Left lung (tissue), 10 donors: ENCODE data around the gene JMJD1C. TPM values are rescaled to one million over a fixed set of nuclear protein-coding genes. Genes with fewer than 3 reads are reported as not detected.

Experiments used
- ATAC-seq: fragments of 200-7000 bp; cut with Tn5 transposase; one replicate; pipeline ENCODE4 v1.9.1; 2020; ENCODE audit warnings: moderate library complexity
- DNase-seq, 4 donors: peaks; one replicate each; pipeline ENCODE4 v3.0.0-alpha.2; 2013 to 2020
- H3K27ac ChIP-seq, 2 donors: fragments of 200-600 bp; sonication (generic) in 1 of 2; one replicate each; pipeline versions ENCODE4 v1.5.0 to v1.8.0; 2020 to 2021
- H3K27me3 ChIP-seq, 2 donors: fragments of 200-600 bp; sonication (generic) in 1 of 2; one replicate each; pipeline versions ENCODE4 v1.5.0 to v1.8.0; 2020 to 2021
- H3K36me3 ChIP-seq, 2 donors: fragments of 200-600 bp; sonication (generic) in 1 of 2; one replicate each; pipeline versions ENCODE4 v1.5.0 to v1.8.0; 2020 to 2021
- H3K4me1 ChIP-seq, 2 donors: fragments of 200-600 bp; one replicate each; pipeline ENCODE4 v1.8.0; 2021
- H3K4me3 ChIP-seq, 2 donors: fragments of 200-600 bp; sonication (generic) in 1 of 2; one replicate each; pipeline versions ENCODE4 v1.5.0 to v1.8.0; 2020 to 2021; ENCODE audit warnings: mild to moderate bottlenecking in 1 of 2
- H3K9me3 ChIP-seq, 2 donors: fragments of 200-600 bp; sonication (generic) in 1 of 2; one replicate each; pipeline versions ENCODE4 v1.5.0 to v1.8.0; 2020 to 2021
- CTCF ChIP-seq, 2 donors: fragments of 200-600 bp; sonication (generic) in 1 of 2; IDR thresholded peaks; one replicate each; pipeline versions ENCODE4 v1.5.0 to v1.8.0; 2021; ENCODE audit warnings: antibody characterized with exemption in 2 of 2
- intact Hi-C, 2 donors: fragments of 100-400 bp; cut with DNase I; formaldehyde crosslinking; loops; one replicate each; pipeline versions ENCODE4 v1.11.2 to v1.14.2; 2022
- polyA plus RNA-seq, 6 donors: library from polyadenylated mRNA; unstranded; fragments of 120-200 nt; gene quantifications; one replicate each; pipeline ENCODE4 v1.2.1, GENCODE V29; 2013; ENCODE audit not compliant: insufficient read length in 6 of 6
- total RNA-seq, 2 donors: library from RNA; stranded (reverse); fragmentation: NEBNext Ultra II Directional; extraction: Animal tissue kit (Norgen Biotek cat#: 25700); gene quantifications; one replicate each; pipeline ENCODE4 v1.2.1, GENCODE V29; 2021
- donor health status: DM: no; HTN: yes; CAD: no.
- donor health status: DM: no; HTN: no; CAD: no.

Gene JMJD1C
- total and polyA plus RNA-seq, 8 donors: 68.0 to 130 (median 98.6) TPM

GRCh38 chr10:63204667-63205391 is 260.9 kb downstream of the JMJD1C start:
- intact Hi-C loops: no loop called here
- H3K36me3 ChIP-seq: peaks cover 0 to 40% of the 10 kb centered on the region in 2 donors
- H3K9me3 ChIP-seq: no peaks in the 10 kb centered on the region
- H3K4me1 ChIP-seq: peaks cover 12 to 36% of the 10 kb centered on the region in 2 donors
- ATAC-seq: no peak
- no peak overlapping the region for H3K4me3 ChIP-seq
- DNase-seq: no peak
- no peak for TF ChIP-seq CTCF (IDR thresholded peaks at IDR 0.05)
- no peaks in the 10 kb centered on the region for H3K27me3 ChIP-seq
- no peak overlapping the region for H3K27ac ChIP-seq

- no peak for TF ChIP-seq CTCF (IDR thresholded peaks at IDR 0.05)
- Histone ChIP-seq H3K36me3 (peaks cover 0 to 61% of the 10 kb centered on the region in 2 donors), H3K9me3 (no peaks in the 10 kb centered on the region), H3K4me3 (no peak overlapping the region), H3K27me3 (no peaks in the 10 kb centered on the region), H3K4me1 (peaks cover 0 to 16% of the 10 kb centered on the region in 2 donors), H3K27ac (no peak overlapping the region)
- intact Hi-C loops: no loop called here
- ATAC-seq (no peak), DNase-seq (no peak)
Measured at GRCh38 chr10:63201118-63201517, 264.7 kb downstream of the JMJD1C start.

- DNase-seq (no peak), ATAC-seq (no peak)
Measured at GRCh38 chr10:63200431-63200830, 265.3 kb downstream of the JMJD1C start.

GRCh38 chr10:63199716-63200115 is 266.1 kb downstream of the JMJD1C start:
- Histone ChIP-seq H3K9me3 (no peaks in the 10 kb centered on the region), H3K27ac (no peak overlapping the region), H3K27me3 (no peaks in the 10 kb centered on the region), H3K4me1 (peaks cover 0 to 4% of the 10 kb centered on the region in 2 donors), H3K4me3 (no peak overlapping the region), H3K36me3 (peaks cover 0 to 64% of the 10 kb centered on the region in 2 donors)
- intact Hi-C loops: no loop called here
- DNase-seq: no peak
- no peak for ATAC-seq
- TF ChIP-seq CTCF (IDR thresholded peaks at IDR 0.05): no peak

More at GRCh38 chr10:63200431-63200830, 265.3 kb downstream of the JMJD1C start:
- intact Hi-C loops: no loop called here
- H3K27ac ChIP-seq: no peak overlapping the region
- no peak for TF ChIP-seq CTCF (IDR thresholded peaks at IDR 0.05)
- peaks cover 0 to 62% of the 10 kb centered on the region in 2 donors for H3K36me3 ChIP-seq
- H3K4me3 ChIP-seq: no peak overlapping the region
- H3K27me3 ChIP-seq: no peaks in the 10 kb centered on the region
- peaks cover 0 to 9% of the 10 kb centered on the region in 2 donors for H3K4me1 ChIP-seq
- no peaks in the 10 kb centered on the region for H3K9me3 ChIP-seq

- DNase-seq: peak in 2 of 4 donors; percentile 71 to 81
Measured at GRCh38 chr10:63197344-63198092, 268.3 kb downstream of the JMJD1C start.

More at GRCh38 chr10:63197344-63198092, 268.3 kb downstream of the JMJD1C start:
- H3K4me3 ChIP-seq: no peak overlapping the region
- H3K36me3 ChIP-seq: peaks cover 0 to 86% of the 10 kb centered on the region in 2 donors
- no peaks in the 10 kb centered on the region for H3K27me3 ChIP-seq
- H3K9me3 ChIP-seq: no peaks in the 10 kb centered on the region
- peak; percentile 39 for ATAC-seq
- no peak for TF ChIP-seq CTCF (IDR thresholded peaks at IDR 0.05)
- intact Hi-C loops: no loop called here
- no peak overlapping the region for H3K27ac ChIP-seq
- no peaks in the 10 kb centered on the region for H3K4me1 ChIP-seq
